CD8-positive, alpha-beta memory T cell (primary cell): ENCODE data around the gene UNKL. TPM values are rescaled to one million over a fixed set of nuclear protein-coding genes. Genes with fewer than 3 reads are reported as not detected.
"Not testable (repeated sequence)": the region's sequence is repeated elsewhere in the genome, so short reads cannot be mapped to it uniquely, and the experiment has no call there.

ENCODE experiments used
- CTCF ChIA-PET: fragments of 350-600 bp; sonication (Branson Sonifier 250); formaldehyde crosslinking; loops from one replicate; lab custom pipeline; 2021; ENCODE audit warnings: antibody characterized with exemption; lab: Charles Lee
- POLR2A ChIA-PET: fragments of 350-600 bp; sonication (Branson Sonifier 250); formaldehyde crosslinking; loops from one replicate; lab custom pipeline; 2021; ENCODE audit warnings: antibody characterized with exemption; lab: Charles Lee
- DNase-seq, 5 donors: peaks; one replicate each; pipeline versions ENCODE4 v3.0.0 to v3.0.0-alpha.2; 2020 to 2022; ENCODE audit warnings: mixed read lengths in 1 of 5
- H3K27ac ChIP-seq: one replicate; pipeline ENCODE4 v1.7.0; 2013; ENCODE audit warnings: low read depth, mild to moderate bottlenecking, low read length, moderate library complexity
- H3K27me3 ChIP-seq: 2 replicates; pipeline ENCODE4 v1.7.0; 2013; ENCODE audit warnings: low read length, mild to moderate bottlenecking; ENCODE audit not compliant: insufficient read depth, poor library complexity, severe bottlenecking
- H3K36me3 ChIP-seq: 2 replicates; pipeline ENCODE4 v1.7.0; 2013; ENCODE audit warnings: mild to moderate bottlenecking, low read length, moderate library complexity; ENCODE audit not compliant: insufficient read depth
- H3K4me1 ChIP-seq: 2 replicates; pipeline ENCODE4 v1.7.0; 2013; ENCODE audit warnings: mild to moderate bottlenecking, low read length, moderate library complexity; ENCODE audit not compliant: insufficient read depth
- H3K4me3 ChIP-seq: 2 replicates; pipeline ENCODE4 v1.7.0; 2013; ENCODE audit warnings: mild to moderate bottlenecking, low read length
- H3K9me3 ChIP-seq: 2 replicates; pipeline ENCODE4 v1.7.0; 2013; ENCODE audit warnings: mild to moderate bottlenecking, low read length
- H3K27ac Mint-ChIP-seq, 8 donors: one replicate each; pipeline ENCODE4 v1.8.0; 2020 to 2021; ENCODE audit warnings: mixed read lengths in 8 of 8, mild to moderate bottlenecking in 6 of 8, inconsistent platforms in 3 of 8, moderate library complexity in 3 of 8
- H3K27me3 Mint-ChIP-seq, 2 donors: one replicate each; pipeline ENCODE4 v1.8.0; 2020 to 2021; ENCODE audit warnings: mixed read lengths in 2 of 2, mild to moderate bottlenecking in 1 of 2, moderate library complexity in 1 of 2
- H3K36me3 Mint-ChIP-seq, 3 donors: one replicate each; pipeline ENCODE4 v1.8.0; 2020 to 2021; ENCODE audit warnings: mixed read lengths in 3 of 3, inconsistent platforms in 1 of 3, mild to moderate bottlenecking in 1 of 3
- H3K4me1 Mint-ChIP-seq, 3 donors: one replicate each; pipeline ENCODE4 v1.8.0; 2020 to 2021; ENCODE audit warnings: mixed read lengths in 3 of 3, inconsistent platforms in 1 of 3, mild to moderate bottlenecking in 1 of 3
- H3K4me3 Mint-ChIP-seq, 7 donors: one replicate each; pipeline ENCODE4 v1.8.0; 2020 to 2021; ENCODE audit warnings: mixed read lengths in 7 of 7, mild to moderate bottlenecking in 6 of 7, moderate library complexity in 4 of 7, inconsistent platforms in 2 of 7
- H3K9me3 Mint-ChIP-seq, 5 donors: one replicate each; pipeline ENCODE4 v1.8.0; 2020 to 2022; ENCODE audit warnings: mixed read lengths in 5 of 5, mild to moderate bottlenecking in 3 of 5, moderate library complexity in 2 of 5, inconsistent platforms in 1 of 5
- polyA plus RNA-seq: library from polyadenylated mRNA; unstranded; fragments of 300-500 nt; fragmentation: Illumina TruSeq; gene quantifications from one replicate; pipeline ENCODE4 v1.2.3, GENCODE V29; 2021
- total RNA-seq, 2 experiments: library from RNA; stranded (reverse); gene quantifications; one replicate each; pipeline ENCODE4 v1.2.3, GENCODE V29; 2021

Gene UNKL
- total and polyA plus RNA-seq, 3 experiments from 2014 or later = 8.1 to 38.0 (median 32.9) TPM

DNA sequence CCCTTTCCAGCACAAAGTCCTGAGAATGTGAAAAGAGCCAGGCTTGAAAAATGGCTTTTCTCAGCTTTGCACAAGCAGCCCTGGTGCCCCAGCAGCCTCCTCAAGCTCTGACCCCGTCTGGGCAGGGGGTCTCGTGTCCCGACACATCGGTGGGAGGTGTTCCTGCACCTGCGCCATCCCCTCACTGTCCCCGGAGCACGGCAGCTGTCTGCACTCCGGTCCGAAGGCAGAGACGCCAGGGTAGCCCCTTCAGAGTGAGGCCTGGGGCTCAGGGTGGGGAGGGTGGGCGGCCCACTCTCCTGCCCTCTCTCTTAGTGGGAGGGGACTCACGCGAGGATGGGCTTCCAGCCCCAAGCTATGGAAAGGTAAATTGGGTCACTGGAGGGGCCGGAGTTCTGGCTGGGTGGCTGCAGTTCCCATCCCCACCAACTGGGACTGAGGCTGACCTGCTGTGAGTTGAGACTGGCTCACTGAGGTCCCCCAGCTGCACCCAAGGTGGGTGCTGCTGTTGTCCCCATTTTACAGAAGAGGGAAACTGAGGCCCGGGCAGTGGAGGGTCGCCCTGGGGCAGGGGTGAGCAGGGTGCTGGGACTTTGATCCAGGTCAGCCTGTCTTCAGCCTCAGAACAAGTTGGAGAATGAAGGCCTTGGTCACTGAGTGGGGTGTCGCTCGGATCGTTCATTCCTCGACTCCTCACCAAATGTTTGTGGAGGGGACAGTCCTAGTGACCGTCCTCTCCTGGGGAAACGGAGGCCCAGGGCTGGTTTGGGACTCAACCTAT lies 83.4 kb downstream of the UNKL start:
- Histone ChIP-seq H3K36me3 (no peaks in the 10 kb centered on the region), H3K4me1 (peaks cover 27% of the 10 kb centered on the region), H3K4me3 (peak overlapping the region; percentile 40), H3K27ac (peak overlapping the region; percentile 70), H3K9me3 (no peaks in the 10 kb centered on the region), H3K27me3 (peaks cover 25% of the 10 kb centered on the region)
- peaks cover 12 to 36% (median 14%) of the 10 kb centered on the region in 3 donors for H3K4me1 Mint-ChIP-seq
- peaks cover 3 to 9% of the 10 kb centered on the region in 2 donors for H3K27me3 Mint-ChIP-seq
- H3K36me3 Mint-ChIP-seq = peaks cover 0 to 5% (median 3%) of the 10 kb centered on the region in 3 donors
- H3K27ac Mint-ChIP-seq = peak overlapping the region; percentile 57 to 93 (median 88)
- ChIA-PET CTCF (interaction anchor here (1.5 kb wide), 1 partner anchor 369 kb away, joined by 3 read pairs; no protein-coding TSS in a partner anchor), POLR2A (interaction anchor here (0.6 to 2.2 kb wide), 2 partner anchors 22 to 875 kb away, joined by 5 to 7 read pairs; partner anchors contain the start of gene UBE2I)
- peaks cover 0 to 2% (median 0%) of the 10 kb centered on the region in 5 donors for H3K9me3 Mint-ChIP-seq
- H3K4me3 Mint-ChIP-seq = peak overlapping the region; percentile 50 to 93 (median 81)
- DNase-seq = no peak

DNA sequence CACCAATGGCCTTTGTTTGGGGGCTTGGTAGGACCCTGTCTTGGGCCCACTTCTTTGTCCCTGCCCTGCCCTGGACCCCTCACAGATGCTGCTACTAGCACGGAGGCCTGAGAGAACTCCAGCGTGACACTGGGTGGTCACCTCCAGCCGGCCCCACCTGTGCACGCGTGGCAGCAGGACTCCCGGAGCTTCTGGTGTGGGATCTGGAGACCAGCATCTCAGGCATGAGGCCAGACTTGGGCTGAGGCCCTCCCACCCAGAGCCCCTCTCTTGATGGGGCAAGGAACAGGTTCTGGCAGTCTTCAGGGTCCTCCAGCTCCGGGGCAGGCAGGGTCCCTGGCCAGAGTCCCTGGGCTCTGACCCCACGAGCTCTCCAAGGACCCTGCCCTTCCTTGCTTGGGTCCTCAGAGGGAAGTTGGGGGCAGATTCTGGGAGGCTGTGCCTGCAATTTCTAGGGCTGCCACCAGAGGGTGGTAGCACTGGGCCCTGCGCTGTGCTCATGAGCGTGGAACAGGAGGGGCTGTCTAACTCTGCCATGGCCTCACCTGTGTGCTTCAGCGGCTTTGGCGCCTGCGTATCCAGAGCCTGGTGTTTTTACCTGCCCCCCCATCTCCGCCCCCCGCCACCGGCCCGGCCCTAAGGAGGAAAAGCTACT lies 84.1 kb downstream of the UNKL start:
- CTCF ChIA-PET = interaction anchor here (0.7 to 1.5 kb wide), 2 partner anchors 11 to 370 kb away, joined by 3 read pairs; no protein-coding TSS in a partner anchor
- H3K4me3 Mint-ChIP-seq = no peak overlapping the region
- Histone ChIP-seq H3K4me1 (peaks cover 27% of the 10 kb centered on the region), H3K27me3 (peaks cover 23% of the 10 kb centered on the region), H3K4me3 (no peak overlapping the region), H3K9me3 (no peaks in the 10 kb centered on the region), H3K27ac (no peak overlapping the region), H3K36me3 (no peaks in the 10 kb centered on the region)
- H3K27ac Mint-ChIP-seq = no peak overlapping the region
- POLR2A ChIA-PET = interaction anchor here (0.6 to 2.2 kb wide), 3 partner anchors 21 to 876 kb away, joined by 5 to 7 read pairs (median 5); partner anchors contain the start of gene UBE2I
- no peak for DNase-seq
- H3K27me3 Mint-ChIP-seq = peaks cover 3 to 9% of the 10 kb centered on the region in 2 donors
- H3K9me3 Mint-ChIP-seq = peaks cover 0 to 2% (median 0%) of the 10 kb centered on the region in 5 donors
- peaks cover 0 to 10% (median 3%) of the 10 kb centered on the region in 3 donors for H3K36me3 Mint-ChIP-seq
- H3K4me1 Mint-ChIP-seq = peaks cover 12 to 29% (median 14%) of the 10 kb centered on the region in 3 donors

DNA sequence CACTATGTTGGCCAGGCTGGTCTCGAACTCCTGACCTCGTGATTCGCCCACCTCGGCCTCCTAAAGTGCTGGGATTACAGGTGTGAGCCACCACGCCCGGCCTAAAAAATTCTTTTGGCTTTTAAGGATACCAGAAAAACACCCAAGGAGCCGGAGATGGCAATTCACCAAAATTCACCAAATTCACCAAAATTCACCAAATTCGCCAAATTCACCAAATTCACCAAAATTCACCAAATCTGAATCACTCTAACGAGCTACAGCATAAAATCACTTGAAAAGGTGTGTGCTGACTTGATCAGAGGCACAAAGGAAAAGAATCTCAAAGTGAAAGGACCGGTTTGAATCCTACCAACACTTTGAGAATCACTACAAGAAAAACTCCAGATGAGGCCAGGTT lies 85.5 kb downstream of the UNKL start:
- H3K36me3 Mint-ChIP-seq = peaks cover 0 to 23% (median 3%) of the 10 kb centered on the region in 3 donors
- Histone ChIP-seq H3K27me3 (peaks cover 12% of the 10 kb centered on the region), H3K4me1 (peaks cover 22% of the 10 kb centered on the region)
- H3K4me3 ChIP-seq, H3K27ac ChIP-seq, H3K27me3 Mint-ChIP-seq, H3K9me3 ChIP-seq, H3K36me3 ChIP-seq, CTCF ChIA-PET, H3K9me3 Mint-ChIP-seq, H3K27ac Mint-ChIP-seq, DNase-seq: not testable (repeated sequence)
- peak overlapping the region in 1 of 7 donors; percentile 42 for H3K4me3 Mint-ChIP-seq
- peaks cover 10 to 18% (median 12%) of the 10 kb centered on the region in 3 donors for H3K4me1 Mint-ChIP-seq
- POLR2A ChIA-PET = interaction anchor here (0.5 kb wide), 1 partner anchor 14 kb away, joined by 3 read pairs; no protein-coding TSS in a partner anchor

DNA sequence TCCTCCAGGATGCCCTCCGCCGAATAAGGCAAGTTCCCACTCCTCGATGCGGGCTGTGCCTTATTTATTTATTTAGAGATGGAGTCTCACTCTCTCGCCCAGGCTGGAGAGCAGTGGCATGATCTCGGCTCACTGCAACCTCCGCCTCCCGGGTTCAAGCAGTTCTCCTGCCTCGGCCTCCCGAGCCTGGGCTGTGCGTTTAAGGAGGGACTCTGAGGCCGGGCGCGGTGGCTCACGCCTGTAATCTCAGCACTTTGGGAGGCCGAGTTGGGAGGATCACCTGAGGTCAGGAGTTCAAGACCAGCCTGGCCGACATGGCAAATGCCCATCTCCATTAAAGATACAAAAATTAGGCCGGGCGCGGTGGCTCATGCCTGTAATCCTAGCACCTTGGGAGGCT lies 86.4 kb downstream of the UNKL start:
- DNase-seq, H3K27ac ChIP-seq, H3K9me3 Mint-ChIP-seq, H3K4me3 ChIP-seq, CTCF ChIA-PET, H3K27ac Mint-ChIP-seq, H3K27me3 Mint-ChIP-seq, H3K4me3 Mint-ChIP-seq, H3K9me3 ChIP-seq, POLR2A ChIA-PET: not testable (repeated sequence)
- Histone ChIP-seq H3K27me3 (peaks cover 12% of the 10 kb centered on the region), H3K36me3 (peaks cover 12% of the 10 kb centered on the region), H3K4me1 (peaks cover 21% of the 10 kb centered on the region)
- peaks cover 0 to 29% (median 3%) of the 10 kb centered on the region in 3 donors for H3K36me3 Mint-ChIP-seq
- H3K4me1 Mint-ChIP-seq = peaks cover 10 to 18% (median 12%) of the 10 kb centered on the region in 3 donors

DNA sequence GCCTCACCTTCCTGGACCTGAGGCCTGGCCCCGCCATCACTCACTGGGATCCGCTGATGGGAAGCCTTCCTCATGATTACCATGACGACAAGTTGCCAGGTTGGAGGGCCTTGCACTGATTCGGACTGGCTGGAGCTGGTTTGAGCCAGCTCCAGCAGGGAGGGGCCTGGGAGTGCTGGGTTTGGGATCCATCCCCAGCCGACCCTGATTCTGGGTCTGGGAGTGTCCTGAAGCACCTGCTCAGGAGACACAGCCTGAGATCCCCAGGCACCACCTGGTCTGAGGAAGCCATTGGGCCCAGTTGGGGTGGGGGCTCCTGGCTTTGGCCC lies 86.9 kb downstream of the UNKL start:
- CTCF ChIA-PET = no interaction called here
- DNase-seq = no peak
- Histone ChIP-seq H3K36me3 (peaks cover 12% of the 10 kb centered on the region), H3K4me1 (peaks cover 15% of the 10 kb centered on the region), H3K27ac (no peak overlapping the region), H3K27me3 (peaks cover 9% of the 10 kb centered on the region), H3K9me3 (no peaks in the 10 kb centered on the region), H3K4me3 (no peak overlapping the region)
- Mint-ChIP-seq H3K27me3 (peaks cover 0 to 1% of the 10 kb centered on the region in 2 donors), H3K4me1 (peaks cover 7 to 15% (median 9%) of the 10 kb centered on the region in 3 donors), H3K9me3 (peaks cover 0 to 2% (median 0%) of the 10 kb centered on the region in 5 donors), H3K4me3 (no peak overlapping the region), H3K36me3 (peaks cover 0 to 29% (median 3%) of the 10 kb centered on the region in 3 donors), H3K27ac (no peak overlapping the region)
- POLR2A ChIA-PET = no interaction called here

DNA sequence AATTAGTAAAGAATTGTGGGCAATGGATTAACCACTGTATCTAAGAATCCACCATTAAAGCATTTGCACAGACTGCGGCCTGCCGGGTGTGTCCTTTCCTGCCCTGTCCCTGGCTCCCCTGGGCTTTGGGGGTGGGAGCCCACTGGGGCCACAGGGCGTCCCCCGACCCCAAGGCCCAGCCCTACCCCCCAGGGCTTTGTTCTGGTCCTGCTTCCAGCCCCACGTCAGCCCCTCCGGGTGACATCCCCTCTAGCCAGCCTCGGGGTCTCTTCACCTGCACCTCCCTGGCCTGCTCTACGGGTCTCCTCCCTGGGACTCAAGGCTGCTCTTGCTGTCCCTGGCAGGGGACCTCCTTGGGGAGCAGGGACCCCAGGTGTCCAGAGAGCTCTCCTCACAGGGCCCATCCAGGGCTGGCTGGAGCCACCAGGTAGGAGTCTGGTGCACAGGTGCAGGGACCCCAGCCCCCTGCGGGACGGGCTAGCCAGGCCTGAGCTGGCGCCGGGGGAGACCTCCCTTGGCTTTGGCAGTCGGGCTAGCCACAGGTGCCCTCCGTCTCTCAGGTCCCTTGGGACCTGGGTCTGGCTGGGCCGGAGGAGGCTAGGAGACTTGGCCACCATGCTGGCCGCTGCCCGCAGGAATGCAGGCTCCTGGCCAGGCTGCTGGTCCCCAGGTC lies 87.4 kb downstream of the UNKL start:
- H3K27me3 Mint-ChIP-seq = no peaks in the 10 kb centered on the region
- ChIA-PET CTCF (no interaction called here), POLR2A (no interaction called here)
- peaks cover 5 to 10% (median 7%) of the 10 kb centered on the region in 3 donors for H3K4me1 Mint-ChIP-seq
- peaks cover 0 to 2% (median 0%) of the 10 kb centered on the region in 5 donors for H3K9me3 Mint-ChIP-seq
- no peak overlapping the region for H3K4me3 Mint-ChIP-seq
- peaks cover 6% of the 10 kb centered on the region for H3K27me3 ChIP-seq
- H3K4me1 ChIP-seq = peaks cover 10% of the 10 kb centered on the region
- H3K36me3 ChIP-seq = peaks cover 12% of the 10 kb centered on the region
- peak overlapping the region in 3 of 8 donors; percentile 43 to 55 (median 48) for H3K27ac Mint-ChIP-seq
- H3K9me3 ChIP-seq = no peaks in the 10 kb centered on the region
- no peak overlapping the region for H3K4me3 ChIP-seq
- H3K27ac ChIP-seq = no peak overlapping the region
- DNase-seq = no peak
- H3K36me3 Mint-ChIP-seq = peaks cover 0 to 32% (median 3%) of the 10 kb centered on the region in 3 donors

DNA sequence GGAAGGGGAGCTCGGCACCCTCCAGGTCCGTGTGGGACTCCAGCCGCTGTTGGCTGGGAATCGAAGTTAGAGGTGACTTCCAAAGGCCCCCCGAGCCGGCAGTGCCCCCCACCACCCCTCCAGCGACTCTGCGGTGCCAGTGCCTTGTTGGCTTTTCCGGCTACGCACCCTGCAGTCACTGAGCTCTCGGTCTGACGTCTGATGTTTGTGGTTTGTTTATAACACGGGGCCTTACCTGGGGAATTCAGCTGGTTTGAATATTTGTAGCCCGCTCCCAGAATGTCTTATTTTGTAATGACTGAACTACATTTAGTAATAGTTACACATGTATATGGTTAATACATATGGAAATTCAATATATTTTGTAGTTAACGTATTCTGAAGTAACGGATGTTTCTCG lies 88.1 kb downstream of the UNKL start:
- Mint-ChIP-seq H3K4me3 (peak overlapping the region in 1 of 7 donors; percentile 40), H3K9me3 (no peaks in the 10 kb centered on the region), H3K36me3 (peaks cover 0 to 39% (median 3%) of the 10 kb centered on the region in 3 donors), H3K27ac (peak overlapping the region in 2 of 8 donors; percentile 48 to 55), H3K27me3 (no peaks in the 10 kb centered on the region), H3K4me1 (peaks cover under 1 to 3% (median 2%) of the 10 kb centered on the region in 3 donors)
- peaks cover 4% of the 10 kb centered on the region for H3K4me1 ChIP-seq
- H3K27me3 ChIP-seq = no peaks in the 10 kb centered on the region
- peaks cover 12% of the 10 kb centered on the region for H3K36me3 ChIP-seq
- ChIA-PET POLR2A (interaction anchor here (1.0 kb wide), 1 partner anchor 16 kb away, joined by 5 read pairs; no protein-coding TSS in a partner anchor), CTCF (no interaction called here)
- no peaks in the 10 kb centered on the region for H3K9me3 ChIP-seq
- DNase-seq = no peak
- no peak overlapping the region for H3K27ac ChIP-seq
- no peak overlapping the region for H3K4me3 ChIP-seq
